ENCODE data around the gene NR3C1.

The NR3C1 gene

GRCh38 chr5:143277536-143277935, 126.0 kb downstream of the NR3C1 start:
- no peak for TF ChIP-seq ZFX (IDR thresholded peaks at IDR 0.05; ENCODE audit: borderline replicate concordance)
- no peak for TF ChIP-seq CTCF (IDR thresholded peaks at IDR 0.05)
- no peak overlapping the region for H3K27ac ChIP-seq

GRCh38 chr5:143275512-143276363, 127.7 kb downstream of the NR3C1 start:
- no peak for TF ChIP-seq ZFX (IDR thresholded peaks at IDR 0.05; ENCODE audit: borderline replicate concordance)
- TF ChIP-seq CTCF (IDR thresholded peaks at IDR 0.05) = no peak

GRCh38 chr5:143274952-143275351, 128.5 kb downstream of the NR3C1 start:
- no peak for TF ChIP-seq CTCF (IDR thresholded peaks at IDR 0.05)
- no peak for TF ChIP-seq ZFX (IDR thresholded peaks at IDR 0.05; ENCODE audit: borderline replicate concordance)

More at GRCh38 chr5:143275512-143276363, 127.7 kb downstream of the NR3C1 start:
- no peak overlapping the region for H3K27ac ChIP-seq

GRCh38 chr5:143271431-143271830, 132.1 kb downstream of the NR3C1 start:
- H3K27ac ChIP-seq = no peak overlapping the region
- no peak for TF ChIP-seq CTCF (IDR thresholded peaks at IDR 0.05)
- TF ChIP-seq ZFX (IDR thresholded peaks at IDR 0.05; ENCODE audit: borderline replicate concordance) = no peak

More at GRCh38 chr5:143274952-143275351, 128.5 kb downstream of the NR3C1 start:
- H3K27ac ChIP-seq = no peak overlapping the region

GRCh38 chr5:143268388-143268787, 135.1 kb downstream of the NR3C1 start:
- H3K27ac ChIP-seq = no peak overlapping the region
- TF ChIP-seq CTCF (IDR thresholded peaks at IDR 0.05) (no peak), ZFX (IDR thresholded peaks at IDR 0.05; ENCODE audit: borderline replicate concordance) (no peak)

GRCh38 chr5:143267186-143267585, 136.3 kb downstream of the NR3C1 start:
- TF ChIP-seq ZFX (IDR thresholded peaks at IDR 0.05; ENCODE audit: borderline replicate concordance) = no peak
- no peak for TF ChIP-seq CTCF (IDR thresholded peaks at IDR 0.05)

GRCh38 chr5:143265995-143266394, 137.5 kb downstream of the NR3C1 start:
- H3K27ac ChIP-seq = no peak overlapping the region
- TF ChIP-seq ZFX (IDR thresholded peaks at IDR 0.05; ENCODE audit: borderline replicate concordance) (no peak), CTCF (IDR thresholded peaks at IDR 0.05) (no peak)

More at GRCh38 chr5:143267186-143267585, 136.3 kb downstream of the NR3C1 start:
- no peak overlapping the region for H3K27ac ChIP-seq

Data from 22Rv1 (cell line).